HG02588 (cell line): ENCODE measurements around the gene GNB5.

ENCODE experiments used
- ATAC-seq: cut with Tn5 transposase; IDR thresholded peaks from one replicate; pipeline ENCODE4 v1.9.1; 2021; ENCODE audit warnings: mild to moderate bottlenecking, moderate library complexity; ENCODE audit not compliant: unreplicated experiment

Gene GNB5

GRCh38 chr15:52071570-52071969 is 119.6 kb downstream of the GNB5 start:
- ATAC-seq = no peak

- ATAC-seq = no peak
Measured at GRCh38 chr15:52069559-52069958, 121.6 kb downstream of the GNB5 start.

DNA sequence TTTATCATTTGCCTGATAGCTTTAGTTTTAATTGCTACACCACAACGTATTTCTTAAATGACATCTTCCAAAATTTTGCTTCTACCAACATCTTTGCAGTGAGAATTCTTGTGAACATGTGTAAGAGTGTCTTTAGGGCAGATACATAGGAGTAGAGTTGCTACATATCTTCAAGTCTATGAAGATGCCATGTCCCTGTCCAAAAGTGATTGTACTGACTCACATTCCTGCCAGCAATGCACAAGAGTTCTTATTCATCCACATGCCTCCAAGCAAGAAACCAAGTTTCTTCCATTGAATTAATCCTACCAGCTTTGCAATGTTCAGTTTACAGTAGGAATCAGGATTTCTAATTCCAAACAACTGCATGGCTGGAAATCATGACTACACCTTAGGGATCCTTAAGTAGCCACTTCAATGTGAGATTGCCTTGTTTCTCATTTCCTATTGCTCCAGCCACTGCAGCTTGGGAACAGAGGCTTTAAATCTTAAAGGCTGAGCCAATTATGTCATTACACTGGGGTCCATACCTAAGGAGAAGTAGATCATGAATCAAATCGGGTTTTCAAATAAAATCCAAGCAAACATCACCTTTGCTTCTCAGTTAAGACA is 123.1 kb downstream of the GNB5 start:
- ATAC-seq = no peak

- ATAC-seq = no peak
Measured at GRCh38 chr15:52067545-52067926, 123.7 kb downstream of the GNB5 start.

DNA sequence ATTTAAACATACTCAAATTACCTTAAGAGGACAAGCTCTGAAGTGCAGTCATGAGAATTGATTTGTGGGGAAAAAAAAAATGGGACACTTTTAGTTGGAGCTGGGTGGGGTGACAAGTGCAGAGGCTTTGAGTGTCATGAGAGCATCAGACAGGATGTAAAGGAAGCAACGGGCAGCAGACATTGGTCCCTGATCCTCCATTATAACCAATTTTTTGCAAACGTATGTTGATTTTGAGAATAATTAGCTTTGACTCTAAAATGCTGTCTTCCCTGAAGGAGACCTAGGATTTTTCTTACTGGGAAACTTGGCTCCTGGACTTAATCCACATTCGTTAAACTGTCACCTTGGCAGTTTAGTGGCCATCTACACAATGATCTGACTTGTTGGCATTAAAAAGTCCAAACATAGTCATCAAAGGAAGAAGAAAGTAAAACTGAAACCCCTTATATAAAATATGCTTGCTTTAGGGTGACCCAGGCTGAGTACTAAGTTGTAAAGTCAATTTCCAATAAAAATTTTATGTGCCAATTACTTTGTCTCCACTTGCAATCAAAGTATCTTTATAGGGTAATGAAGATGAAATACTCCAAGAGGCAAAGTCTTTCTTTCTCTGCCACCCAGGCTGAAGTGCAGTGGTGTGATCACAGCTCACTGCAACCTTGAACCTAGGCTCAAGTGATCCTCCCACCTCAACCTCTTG is 124.2 kb downstream of the GNB5 start:
- no peak for ATAC-seq
